ENCODE data around the gene NACA2.

The NACA2 gene

GRCh38 chr17:61543786-61544415, 47.1 kb downstream of the NACA2 start:
- DNase-seq, result no peak

GRCh38 chr17:61542027-61542426, 49.0 kb downstream of the NACA2 start:
- no peak for DNase-seq

DNA sequence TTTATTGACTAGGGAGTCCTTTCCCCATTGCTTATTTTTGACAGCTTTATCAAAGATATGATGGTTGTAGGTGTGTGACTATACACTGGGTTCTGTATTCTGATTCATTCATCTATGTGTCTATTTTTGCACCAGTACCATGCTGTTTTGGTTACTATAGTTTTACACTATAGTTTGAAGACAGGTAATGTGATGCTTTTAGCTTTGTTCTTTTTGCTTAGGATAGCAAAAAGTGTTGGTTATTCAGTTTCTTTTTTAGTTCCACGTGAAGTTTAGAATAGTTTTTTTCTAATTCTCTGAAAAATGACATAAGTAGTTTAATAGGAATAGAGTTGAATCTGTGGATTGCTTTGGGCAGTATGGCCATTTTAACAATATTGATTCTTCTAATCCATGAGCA, 50.1 kb downstream of the NACA2 start:
- DNase-seq, result no peak

Data from NCI-H1436 treated with DMSO at 0.1 percent for 48 hours (cell line).